ENCODE results near the gene PARD6G. TPM values are rescaled to one million over a fixed set of nuclear protein-coding genes. Genes with fewer than 3 reads are reported as not detected.

Gene PARD6G
- total and polyA plus RNA-seq, 9 of the 15 experiments (the other 6 are each of a cell fraction or from before 2014, with no cell fraction given) = 0.03 to 1.2 (median 0.26) TPM

- ATAC-seq = no peak
- no peak for FAIRE-seq
- DNase-seq (ENCODE audit: extremely low read depth in 1 of 4, low spot score in 3 of 4) = no peak
- no peak for TF ChIP-seq BRD4 (IDR thresholded peaks at IDR 0.05)
- no peak for TF ChIP-seq ETS1 (conservative IDR thresholded peaks at IDR 0.05; ENCODE audit: control insufficient read depth, low read depth, low read length)
- H3K9me1 ChIP-seq (ENCODE audit: control insufficient read depth, insufficient read depth, low read length) = no peaks in the 10 kb centered on the region
- no peaks in the 10 kb centered on the region for H3K4me1 ChIP-seq (replicated peaks in 1 of 2; ENCODE audit: control insufficient read depth in 2 of 2, insufficient read depth in 2 of 2, low read length in 2 of 2)
- WGBS (ENCODE audit: insufficient coverage, low coverage, missing lambda C conversion rate) = 98% methylated on average over 10 of the region's 12 CpGs
- in situ Hi-C loops (cut with MboI) (no loop called here), intact Hi-C loops (cut with micrococcal nuclease) (no loop called here)
- no peaks in the 10 kb centered on the region for H4K20me1 ChIP-seq (replicated peaks; ENCODE audit: control insufficient read depth, insufficient read depth, low read length)
- H3K4me3 ChIP-seq = no peak overlapping the region
- no peak overlapping the region for H3K4me2 ChIP-seq (ENCODE audit: insufficient read depth, low read length)
- POLR2A ChIA-PET = no interaction called here
- H3K9ac ChIP-seq (ENCODE audit: insufficient read depth in 1 of 2, low read depth in 2 of 2, low read length in 2 of 2) = no peak overlapping the region; a peak in 1 of 4 replicates
- H2AFZ ChIP-seq (ENCODE audit: low read depth, low read length) = no peak overlapping the region
- CTCF ChIA-PET (ENCODE audit: low intra/inter-chr PET ratio) = no interaction called here
- H3K36me3 ChIP-seq (ENCODE audit: control insufficient read depth, insufficient read depth, low read length) = peaks cover 68% of the 10 kb centered on the region
- H3K9me3 ChIP-seq (replicated peaks; ENCODE audit: control insufficient read depth, insufficient read depth, low read depth, low read length) = no peaks in the 10 kb centered on the region
- H3K27me3 ChIP-seq (ENCODE audit: control insufficient read depth in 2 of 2, insufficient read depth in 2 of 2, low read length in 2 of 2) = no peaks in the 10 kb centered on the region
- no peak overlapping the region for H3K27ac ChIP-seq (ENCODE audit: extremely low read depth, low read depth, low read length)
- H3K79me2 ChIP-seq (ENCODE audit: control insufficient read depth, insufficient read depth, low read length) = peaks cover 3% of the 10 kb centered on the region; the same call in 1 of the 3 replicates
- no TSS peak for BruUV-seq (replicated peaks)
Observed at GRCh38 chr18:80137976-80138375, 109.3 kb downstream of the PARD6G start.

DNA sequence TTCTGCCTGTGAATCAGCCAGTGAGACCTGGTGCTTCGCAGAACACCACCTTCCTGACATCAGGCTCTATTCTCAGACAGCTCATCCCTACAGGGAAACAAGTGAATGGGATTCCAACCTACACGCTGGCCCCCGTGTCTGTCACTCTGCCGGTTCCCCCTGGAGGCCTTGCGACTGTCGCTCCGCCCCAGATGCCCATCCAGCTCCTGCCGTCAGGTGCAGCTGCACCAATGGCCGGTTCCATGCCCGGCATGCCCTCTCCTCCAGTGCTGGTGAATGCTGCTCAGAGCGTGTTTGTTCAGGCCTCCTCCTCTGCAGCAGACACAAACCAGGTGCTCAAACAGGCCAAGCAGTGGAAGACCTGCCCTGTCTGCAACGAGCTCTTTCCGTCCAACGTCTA is 110.2 kb downstream of the PARD6G start:
- POLR2A ChIA-PET = no interaction called here
- H3K9me1 ChIP-seq (ENCODE audit: control insufficient read depth, insufficient read depth, low read length) = no peaks in the 10 kb centered on the region
- intact Hi-C loops (cut with micrococcal nuclease) (no loop called here), in situ Hi-C loops (cut with MboI) (no loop called here)
- H3K4me2 ChIP-seq (ENCODE audit: insufficient read depth, low read length) = no peak overlapping the region
- H3K4me1 ChIP-seq (replicated peaks in 1 of 2; ENCODE audit: control insufficient read depth in 2 of 2, insufficient read depth in 2 of 2, low read length in 2 of 2) = no peaks in the 10 kb centered on the region
- FAIRE-seq (no peak), DNase-seq (ENCODE audit: extremely low read depth in 1 of 4, low spot score in 3 of 4) (no peak), ATAC-seq (no peak)
- peaks cover 6% of the 10 kb centered on the region; the same call in 2 of the 3 replicates for H3K79me2 ChIP-seq (ENCODE audit: control insufficient read depth, insufficient read depth, low read length)
- H2AFZ ChIP-seq (ENCODE audit: low read depth, low read length) = no peak overlapping the region
- no peak overlapping the region for H3K9ac ChIP-seq (ENCODE audit: insufficient read depth in 1 of 2, low read depth in 2 of 2, low read length in 2 of 2)
- H4K20me1 ChIP-seq (replicated peaks; ENCODE audit: control insufficient read depth, insufficient read depth, low read length) = no peaks in the 10 kb centered on the region
- peaks cover 71% of the 10 kb centered on the region for H3K36me3 ChIP-seq (ENCODE audit: control insufficient read depth, insufficient read depth, low read length)
- no peak overlapping the region for H3K27ac ChIP-seq (ENCODE audit: extremely low read depth, low read depth, low read length)
- peak; percentile 32; the same call in 1 of the 2 replicates for TF ChIP-seq POLR2G (IDR thresholded peaks at IDR 0.05; ENCODE audit: low read depth, low read length)
- no peak for TF ChIP-seq CBFA2T3 (IDR thresholded peaks at IDR 0.05)
- 95% methylated on average over 10 of the region's 14 CpGs for WGBS (ENCODE audit: insufficient coverage, low coverage, missing lambda C conversion rate)
- CTCF ChIA-PET (ENCODE audit: low intra/inter-chr PET ratio) = no interaction called here
- H3K4me3 ChIP-seq = no peak overlapping the region
- BruUV-seq (replicated peaks) = no TSS peak
- no peaks in the 10 kb centered on the region for H3K9me3 ChIP-seq (replicated peaks; ENCODE audit: control insufficient read depth, insufficient read depth, low read depth, low read length)
- no peaks in the 10 kb centered on the region for H3K27me3 ChIP-seq (ENCODE audit: control insufficient read depth in 2 of 2, insufficient read depth in 2 of 2, low read length in 2 of 2)
